Stimulated activated CD8-positive, alpha-beta memory T cell treated with anti-CD3 and anti-CD28 coated beads, Interleukin-2, amount 100 ng/mL, for 48 hours (primary cell): ENCODE results near the gene ANXA11.

ENCODE experiments used
- DNase-seq, 2 donors: peaks; one replicate each; pipeline ENCODE4 v3.0.0-alpha.2; 2020; ENCODE audit warnings: low read depth in 2 of 2

ANXA11 gene

GRCh38 chr10:80104066-80104926 is 101.0 kb downstream of the ANXA11 start:
- DNase-seq: no peak
